Cardiac ventricle fibroblast (primary cell): ENCODE results near the gene YIPF3. TPM values are rescaled to one million over a fixed set of nuclear protein-coding genes. Genes with fewer than 3 reads are reported as not detected.

Experiments used
- total RNA-seq: library from RNA; depleted of rRNA; stranded (reverse); fragments of >200 nt; gene quantifications from 2 replicates; pipeline ENCODE4 v1.2.3, GENCODE V29; 2015

The YIPF3 gene
- total RNA-seq: 110 and 136 TPM in 2 replicates

DNA sequence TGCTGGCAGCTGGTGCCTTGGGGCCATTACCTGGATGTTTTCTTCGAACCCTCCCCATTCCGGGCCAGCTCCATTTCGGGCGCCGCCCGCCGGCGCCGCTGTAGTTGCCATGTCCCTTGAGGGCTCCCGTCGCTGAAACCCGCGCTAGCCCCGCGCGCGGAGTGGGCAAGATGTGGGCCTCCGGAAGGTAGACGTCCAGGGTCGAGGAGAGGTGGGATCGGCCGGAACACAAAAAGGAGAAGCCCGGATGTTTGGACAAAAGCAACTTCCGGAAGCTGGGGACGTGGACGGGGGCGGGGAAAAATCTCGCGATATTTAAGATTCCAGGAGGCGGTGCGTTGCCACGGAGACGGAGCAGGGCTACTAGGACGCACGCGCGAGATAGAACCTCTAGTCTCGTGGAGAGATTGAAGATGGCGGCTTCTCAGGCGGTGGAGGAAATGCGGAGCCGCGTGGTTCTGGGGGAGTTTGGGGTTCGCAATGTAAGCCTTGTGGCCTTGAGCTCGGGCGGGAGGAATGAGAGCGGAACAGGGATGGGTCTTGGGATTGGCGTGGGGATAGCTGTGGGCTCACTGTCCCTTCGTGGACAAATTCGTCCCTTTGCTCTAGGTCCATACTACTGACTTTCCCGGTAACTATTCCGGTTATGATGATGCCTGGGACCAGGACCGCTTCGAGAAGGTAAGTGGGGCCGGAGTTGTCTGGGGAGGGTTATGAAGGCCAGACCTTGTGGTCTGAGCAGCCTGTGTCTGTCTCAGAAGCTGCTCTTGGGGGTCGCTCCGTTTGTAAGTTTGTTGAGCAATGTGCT lies at the start of gene YIPF3, which contains the start of gene POLR1C:
YIPF3 (minus strand) TSS at position 230 of the 808 bp plus-strand sequence; CDS start at position 111, 119 bp downstream.
POLR1C (plus strand) TSS at position 393 of the 808 bp plus-strand sequence; CDS start at position 414, 21 bp downstream.

DNA sequence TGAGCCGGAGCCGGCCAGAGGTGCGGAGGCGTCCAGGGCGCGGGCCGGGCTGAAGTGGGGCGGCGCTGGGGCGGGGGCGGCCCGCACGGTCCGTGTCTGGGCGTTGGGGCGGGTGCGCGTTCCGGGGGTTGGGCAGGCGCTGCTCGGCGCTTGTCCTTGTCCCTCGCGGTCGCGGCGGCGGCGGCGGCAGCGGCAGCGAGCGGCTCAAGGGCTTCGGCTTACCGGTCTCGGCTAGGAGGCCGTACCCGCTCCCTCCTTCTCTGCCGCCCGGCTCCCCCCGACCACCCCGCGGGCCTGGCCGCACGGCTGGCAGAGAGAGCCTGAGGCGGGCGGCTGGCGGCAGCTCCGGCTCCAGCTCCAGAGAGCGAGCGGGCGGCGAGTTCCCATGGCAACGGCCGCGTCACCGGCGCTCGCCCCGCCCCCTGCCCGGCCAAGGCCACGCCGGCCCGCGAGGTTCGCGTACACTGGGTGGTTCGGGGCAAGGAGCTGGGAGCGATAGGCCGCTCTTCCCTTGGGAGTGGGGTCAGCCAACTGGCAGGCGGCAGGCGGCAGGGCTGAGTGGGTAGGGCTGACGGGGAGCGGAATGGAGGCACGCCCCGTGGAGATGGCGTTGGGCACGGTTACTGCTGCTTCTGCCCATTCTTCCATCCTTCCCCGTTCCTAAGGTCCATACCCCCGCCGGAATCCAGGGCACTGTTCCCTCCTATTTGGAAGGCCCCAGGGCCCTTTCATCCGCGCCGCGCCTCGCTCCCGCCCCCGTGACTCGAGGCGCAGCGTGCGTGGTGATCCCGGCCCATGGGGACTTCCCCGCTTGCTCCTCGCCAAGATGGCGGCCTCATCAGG lies 6.5 kb downstream of the YIPF3 start, which contains the start of gene LRRC73:
LRRC73 (minus strand) TSS at position 363 of the 843 bp plus-strand sequence. CDS start 561 bp downstream, outside the sequence.

DNA sequence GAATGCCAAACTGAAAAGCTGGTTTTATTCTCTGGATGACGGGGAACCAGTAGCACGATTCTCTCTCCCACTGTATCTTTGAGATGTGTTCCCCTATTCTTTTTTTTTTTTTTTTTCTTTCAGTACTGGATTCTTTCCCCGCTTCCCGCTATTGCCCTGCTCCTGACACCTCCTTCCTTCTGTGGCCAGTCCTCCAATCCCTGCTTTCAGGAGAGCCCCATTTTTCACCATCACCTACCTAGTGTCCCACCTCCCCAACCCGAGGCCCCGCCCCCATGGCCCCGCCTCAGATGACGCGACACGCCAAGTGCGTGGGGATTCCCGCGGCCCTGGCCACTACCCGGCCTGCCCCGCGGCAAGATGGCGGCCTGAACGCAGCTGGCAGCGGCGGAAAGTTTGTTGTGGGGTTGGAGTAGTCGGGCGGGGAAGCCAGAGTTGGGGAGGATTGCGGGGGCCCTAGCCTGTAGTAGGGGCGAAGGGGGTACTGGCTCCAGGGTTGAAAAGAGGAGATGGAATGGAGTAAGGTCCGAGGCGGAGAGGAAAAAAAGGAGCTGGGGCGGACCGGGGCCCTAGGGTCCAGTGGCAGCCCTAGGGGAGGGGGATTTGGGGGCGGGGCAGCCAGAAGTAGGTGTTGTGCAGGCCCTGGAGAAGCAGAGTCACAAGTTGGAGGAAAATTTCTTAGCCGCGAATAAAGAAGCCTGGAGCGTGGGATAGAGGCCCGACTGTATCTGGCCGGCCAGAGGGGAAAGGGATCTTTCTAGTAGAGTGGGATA lies 39.3 kb downstream of the YIPF3 start, which contains the start of gene TJAP1:
TJAP1 (plus strand) TSS at position 336 of the 773 bp plus-strand sequence. CDS start 21,432 bp downstream, outside the sequence.

Other genes with a start within 250 kb of the YIPF3 start
- not detected in 2 replicates for gene SLC22A7, start 218.7 kb downstream of the YIPF3 start, total RNA-seq
- gene CRIP3, start 208.1 kb downstream of the YIPF3 start, total RNA-seq: not detected in 2 replicates
- 10.2 and 11.1 TPM in 2 replicates for gene ZNF318, start 147.3 kb downstream of the YIPF3 start, total RNA-seq
- gene ABCC10, start 89.4 kb downstream of the YIPF3 start, total RNA-seq: 7.9 and 10.6 TPM in 2 replicates
- gene DLK2, start 61.4 kb downstream of the YIPF3 start, total RNA-seq: not detected in 2 replicates
- gene TJAP1, start 39.4 kb downstream of the YIPF3 start, total RNA-seq: 13.9 and 15.1 TPM in 2 replicates
- 0.15 and 0.44 TPM in 2 replicates for gene LRRC73, start 6.6 kb downstream of the YIPF3 start, total RNA-seq
- gene POLR1C, start 163 bp upstream of the YIPF3 start, total RNA-seq: 19.5 and 20.7 TPM in 2 replicates
- 13.0 and 19.6 TPM in 2 replicates for gene XPO5, start 59.1 kb upstream of the YIPF3 start, total RNA-seq
- gene POLH, start 59.3 kb upstream of the YIPF3 start, total RNA-seq: 16.8 and 17.8 TPM in 2 replicates
- 16.6 and 18.0 TPM in 2 replicates for gene GTPBP2, start 112.3 kb upstream of the YIPF3 start, total RNA-seq
- 15.7 and 17.4 TPM in 2 replicates for gene MAD2L1BP, start 118.9 kb upstream of the YIPF3 start, total RNA-seq
- 0.19 TPM in 1 of 2 replicates, not detected in the other for gene RSPH9, start 128.1 kb upstream of the YIPF3 start, total RNA-seq
- gene MRPS18A, start 170.9 kb upstream of the YIPF3 start, total RNA-seq: 32.9 and 36.0 TPM in 2 replicates